Measurements from ENCODE around the gene DYTN. TPM values are rescaled to one million over a fixed set of nuclear protein-coding genes. Genes with fewer than 3 reads are reported as not detected.
A peak's percentile ranks its signal among the peaks of the same experiment; 100 is the strongest.

The DYTN gene, protein sequence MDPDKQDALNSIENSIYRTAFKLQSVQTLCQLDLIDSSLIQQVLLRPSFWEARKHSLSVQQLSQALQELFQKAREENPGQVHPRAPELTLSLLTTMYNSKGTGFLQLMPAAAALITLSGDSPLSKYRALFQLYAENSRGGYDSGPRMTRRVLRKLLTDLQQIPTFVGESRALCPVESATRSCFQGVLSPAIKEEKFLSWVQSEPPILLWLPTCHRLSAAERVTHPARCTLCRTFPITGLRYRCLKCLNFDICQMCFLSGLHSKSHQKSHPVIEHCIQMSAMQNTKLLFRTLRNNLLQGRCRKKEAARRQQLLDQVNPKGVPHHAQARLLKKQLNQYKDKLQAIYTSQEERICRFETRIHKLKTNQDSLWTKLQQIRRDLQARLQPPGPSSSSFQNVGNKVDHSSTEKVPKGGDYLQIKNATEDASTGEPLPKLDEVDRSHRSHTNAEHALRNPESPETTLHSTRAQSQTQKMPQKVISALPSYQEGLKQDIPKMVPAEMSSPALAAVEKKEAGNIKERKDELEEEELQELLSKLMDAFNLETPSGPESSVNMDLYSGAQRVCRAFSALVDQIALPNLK
- total RNA-seq: not detected

DNA sequence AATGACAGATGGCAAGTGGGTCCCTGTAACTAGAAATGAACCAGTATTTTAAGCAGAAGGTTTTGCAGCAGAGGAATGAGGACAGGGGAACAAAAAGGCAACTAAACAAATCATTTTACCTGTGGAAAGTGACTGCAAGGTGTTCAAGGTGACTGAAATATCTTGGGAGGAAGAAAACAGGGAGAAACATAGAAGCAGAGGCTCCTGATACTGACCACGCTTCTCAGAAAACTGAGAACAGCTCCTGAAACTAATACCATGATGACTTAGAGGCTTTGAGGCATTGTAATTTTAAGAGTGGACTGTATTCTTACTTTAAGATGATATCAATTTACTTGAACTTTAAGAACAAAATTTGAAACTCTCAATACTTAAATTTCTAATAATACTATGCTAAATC lies at the start of gene DYTN:
TSS of gene DYTN (minus strand) at position 101 of the 400 bp plus-strand sequence. CDS start 117 bp downstream, outside the sequence.
- CTCF ChIA-PET: interaction anchor here (0.6 kb wide), 1 partner anchor 916 kb away, joined by 3 read pairs; no protein-coding TSS in a partner anchor
- POLR2A ChIA-PET: no interaction called here

DNA sequence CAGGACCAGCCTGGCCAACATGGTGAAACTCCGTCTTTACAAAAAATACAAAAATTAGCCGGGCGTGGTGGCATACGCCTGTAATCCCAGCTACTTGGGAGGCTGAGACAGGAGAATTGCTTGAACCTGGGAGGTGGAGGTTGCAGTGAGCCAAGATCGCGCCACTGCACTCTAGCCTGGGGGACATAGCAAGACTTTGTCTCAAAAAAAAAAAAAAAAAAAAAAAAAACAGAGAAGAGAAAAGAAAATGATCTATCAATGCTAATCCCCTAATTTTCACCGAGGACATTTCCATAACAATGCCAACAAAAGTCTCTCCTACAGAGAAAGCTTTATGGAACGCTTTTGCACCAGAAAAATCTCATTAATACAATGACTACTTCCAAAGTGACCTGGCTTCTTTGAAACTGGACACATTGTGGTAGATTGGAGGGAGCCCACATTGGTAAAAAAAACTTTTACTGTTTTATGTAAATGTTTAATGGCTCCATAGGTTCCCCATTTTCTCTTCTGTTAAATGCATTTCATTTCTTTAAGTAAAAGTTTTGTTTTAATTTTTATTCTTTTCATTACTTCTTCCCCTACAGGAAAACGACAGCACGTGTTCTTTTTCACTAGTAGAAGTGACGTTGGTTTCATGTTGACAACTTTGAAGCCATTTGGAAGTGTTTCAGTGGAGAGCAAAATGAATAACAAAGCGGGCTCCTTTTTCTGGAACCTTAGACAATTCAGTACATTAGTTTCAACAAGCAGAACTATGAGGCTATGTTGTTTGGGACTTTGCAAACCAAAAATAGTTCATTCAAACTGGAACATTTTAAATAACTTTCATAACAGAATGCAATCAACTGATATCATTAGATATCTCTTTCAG lies 48.1 kb upstream of the DYTN start:
- CTCF ChIA-PET: interaction anchor here (0.6 kb wide), 1 partner anchor 609 kb away, joined by 3 read pairs; no protein-coding TSS in a partner anchor
- DNase-seq: no peak
- Mint-ChIP-seq H3K27me3 (no peaks in the 10 kb centered on the region), H3K36me3 (ENCODE audit: low read depth) (peaks cover 28% of the 10 kb centered on the region), H3K4me3 (peak overlapping the region; percentile 91), H3K27ac (peak overlapping the region; percentile 98), H3K9me3 (no peaks in the 10 kb centered on the region), H3K4me1 (peaks cover 33% of the 10 kb centered on the region)
- POLR2A ChIA-PET: no interaction called here

More for the DNA sequence above, at the start of gene DYTN:
- H3K4me3 Mint-ChIP-seq: no peak within 1 kb of the TSS
- H3K27me3 Mint-ChIP-seq: peaks cover 24% of the 10 kb centered on the region
- no peaks in the 10 kb centered on the region for H3K9me3 Mint-ChIP-seq
- no peak within 1 kb of the TSS for H3K27ac Mint-ChIP-seq
- DNase-seq: no peak
- no peaks in the 10 kb centered on the region for H3K36me3 Mint-ChIP-seq (ENCODE audit: low read depth)
- H3K4me1 Mint-ChIP-seq: peaks cover 2% of the 10 kb centered on the region

- ChIA-PET CTCF (interaction anchor here (0.6 to 1.5 kb wide), 7 partner anchors 10 to 860 kb away, joined by 3 to 4 read pairs (median 3); partner anchors contain the start of gene METTL21A), POLR2A (no interaction called here)
- no peaks in the 10 kb centered on the region for H3K27me3 Mint-ChIP-seq
- DNase-seq: peak; percentile 86
- peak within 1 kb of the TSS; percentile 98 for H3K27ac Mint-ChIP-seq
- H3K36me3 Mint-ChIP-seq (ENCODE audit: low read depth): peaks cover 21% of the 10 kb centered on the region
- H3K4me3 Mint-ChIP-seq: peak within 1 kb of the TSS; percentile 91
- H3K9me3 Mint-ChIP-seq: no peaks in the 10 kb centered on the region
- H3K4me1 Mint-ChIP-seq: peaks cover 33% of the 10 kb centered on the region
Observed at GRCh38 chr2:206765242-206766056, 47.3 kb upstream of the DYTN start, which contains the start of the genes FASTKD2 and MDH1B. TSS of gene FASTKD2 (plus strand) at chr2:206765606. CDS start at chr2:206766694, 1,088 bp downstream. TSS of gene MDH1B (minus strand) at chr2:206765328. CDS start at chr2:206765271, 57 bp downstream.

DNA sequence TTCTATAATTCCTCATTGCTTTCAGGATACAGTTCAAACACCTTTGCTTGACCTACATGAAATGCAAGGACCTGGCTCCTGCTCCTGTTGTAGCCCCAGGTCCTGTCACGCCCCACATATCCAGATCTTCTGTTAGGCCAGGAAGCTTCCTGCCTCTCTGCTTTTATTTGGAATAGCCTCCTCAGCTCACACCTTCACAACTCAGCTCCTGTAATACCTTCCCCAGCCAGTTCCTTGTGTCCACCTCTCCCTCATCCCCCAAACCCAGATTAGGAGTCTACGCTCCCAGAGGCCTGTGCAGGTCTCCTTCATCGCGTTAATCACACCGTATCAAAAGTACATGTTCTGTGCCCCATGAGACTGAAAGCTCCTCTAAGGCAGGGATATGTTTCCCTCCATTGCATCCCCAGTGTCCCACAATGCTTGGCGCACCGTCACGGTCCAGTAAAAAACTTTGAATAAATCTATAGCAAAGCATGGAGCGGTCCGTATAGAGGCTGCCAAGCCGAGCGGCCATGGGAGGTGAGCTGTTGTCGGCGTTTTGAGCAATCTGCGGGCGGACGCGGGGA lies 46.6 kb upstream of the DYTN start:
- ChIA-PET CTCF (interaction anchor here (0.6 to 1.5 kb wide), 6 partner anchors 9 to 861 kb away, joined by 3 to 4 read pairs (median 3); partner anchors contain the start of gene METTL21A), POLR2A (no interaction called here)
- Mint-ChIP-seq H3K36me3 (ENCODE audit: low read depth) (peaks cover 17% of the 10 kb centered on the region), H3K4me3 (peak overlapping the region; percentile 91), H3K27me3 (no peaks in the 10 kb centered on the region), H3K4me1 (peaks cover 33% of the 10 kb centered on the region), H3K9me3 (no peaks in the 10 kb centered on the region), H3K27ac (peak overlapping the region; percentile 98)
- no peak for DNase-seq

- H3K27ac Mint-ChIP-seq: no peak overlapping the region
- no peaks in the 10 kb centered on the region for H3K4me1 Mint-ChIP-seq
- H3K9me3 Mint-ChIP-seq: no peaks in the 10 kb centered on the region
- no peaks in the 10 kb centered on the region for H3K36me3 Mint-ChIP-seq (ENCODE audit: low read depth)
- ChIA-PET CTCF (no interaction called here), POLR2A (no interaction called here)
- peaks cover 25% of the 10 kb centered on the region for H3K27me3 Mint-ChIP-seq
- no peak for DNase-seq
- no peak overlapping the region for H3K4me3 Mint-ChIP-seq
Observed at GRCh38 chr2:206756816-206757215, 38.6 kb upstream of the DYTN start.

DNA sequence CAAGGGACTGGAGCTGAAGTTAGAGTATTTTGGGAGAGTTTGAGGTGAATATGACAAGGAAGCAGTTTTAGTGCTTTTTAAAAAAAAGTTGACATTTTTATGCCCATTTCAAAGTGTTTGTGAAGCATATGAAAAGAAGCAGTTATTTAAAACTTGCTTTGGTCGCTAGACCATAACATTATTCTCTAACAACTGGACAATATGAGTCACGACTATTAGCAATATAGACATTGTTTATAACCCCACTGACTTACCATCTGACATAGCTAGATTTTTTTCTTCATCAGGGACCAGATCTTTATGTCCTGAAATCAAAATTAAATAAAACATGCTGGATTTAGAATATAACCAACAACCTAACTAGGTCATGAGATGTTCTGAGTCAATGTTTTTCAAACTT lies 22.6 kb upstream of the DYTN start:
- Mint-ChIP-seq H3K36me3 (ENCODE audit: low read depth) (no peaks in the 10 kb centered on the region), H3K4me1 (no peaks in the 10 kb centered on the region), H3K27me3 (peaks cover 2% of the 10 kb centered on the region), H3K9me3 (no peaks in the 10 kb centered on the region), H3K27ac (no peak overlapping the region), H3K4me3 (no peak overlapping the region)
- ChIA-PET POLR2A (no interaction called here), CTCF (no interaction called here)
- DNase-seq: no peak

DNA sequence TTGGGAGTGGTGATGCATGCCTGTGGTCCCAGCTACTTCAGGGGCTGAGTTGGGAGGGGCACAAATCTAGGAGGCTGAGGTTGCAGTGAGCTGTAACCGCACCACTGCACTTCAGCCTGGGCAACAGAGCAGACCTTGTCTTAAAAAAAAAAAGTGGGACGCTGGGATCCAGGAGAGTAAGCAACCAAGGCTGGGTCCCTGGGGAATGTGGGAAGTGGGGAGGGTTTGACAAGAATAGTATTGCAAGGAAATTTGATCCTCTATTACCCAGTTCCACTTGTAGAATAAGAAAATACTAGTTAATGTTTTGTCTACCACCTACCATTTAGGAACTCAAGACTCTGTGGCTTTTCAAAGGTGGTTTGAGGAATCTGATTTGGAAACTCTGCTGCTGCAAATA lies 21.1 kb upstream of the DYTN start:
- no peaks in the 10 kb centered on the region for H3K9me3 Mint-ChIP-seq
- ChIA-PET POLR2A (no interaction called here), CTCF (no interaction called here)
- no peak overlapping the region for H3K27ac Mint-ChIP-seq
- H3K36me3 Mint-ChIP-seq (ENCODE audit: low read depth): no peaks in the 10 kb centered on the region
- no peaks in the 10 kb centered on the region for H3K27me3 Mint-ChIP-seq
- DNase-seq: no peak
- no peak overlapping the region for H3K4me3 Mint-ChIP-seq
- no peaks in the 10 kb centered on the region for H3K4me1 Mint-ChIP-seq

- Mint-ChIP-seq H3K4me3 (no peak overlapping the region), H3K27ac (no peak overlapping the region), H3K27me3 (peaks cover 6% of the 10 kb centered on the region), H3K4me1 (no peaks in the 10 kb centered on the region), H3K36me3 (ENCODE audit: low read depth) (no peaks in the 10 kb centered on the region), H3K9me3 (no peaks in the 10 kb centered on the region)
- no peak for DNase-seq
- POLR2A ChIA-PET: no interaction called here
- CTCF ChIA-PET: interaction anchor here (1.2 to 1.7 kb wide), 2 partner anchors 8 to 228 kb away, joined by 3 to 4 read pairs; no protein-coding TSS in a partner anchor
Observed at GRCh38 chr2:206736935-206737334, 18.7 kb upstream of the DYTN start.

GRCh38 chr2:206733341-206733740 lies 15.1 kb upstream of the DYTN start:
- no peak overlapping the region for H3K27ac Mint-ChIP-seq
- ChIA-PET CTCF (interaction anchor here (2.0 kb wide), 1 partner anchor 38 kb away, joined by 4 read pairs; no protein-coding TSS in a partner anchor), POLR2A (no interaction called here)
- no peak for DNase-seq
- no peaks in the 10 kb centered on the region for H3K4me1 Mint-ChIP-seq
- H3K4me3 Mint-ChIP-seq: no peak overlapping the region
- no peaks in the 10 kb centered on the region for H3K36me3 Mint-ChIP-seq (ENCODE audit: low read depth)
- no peaks in the 10 kb centered on the region for H3K9me3 Mint-ChIP-seq
- peaks cover 11% of the 10 kb centered on the region for H3K27me3 Mint-ChIP-seq

- no peaks in the 10 kb centered on the region for H3K4me1 Mint-ChIP-seq
- no peak for DNase-seq
- no peak overlapping the region for H3K27ac Mint-ChIP-seq
- H3K36me3 Mint-ChIP-seq (ENCODE audit: low read depth): no peaks in the 10 kb centered on the region
- POLR2A ChIA-PET: no interaction called here
- CTCF ChIA-PET: interaction anchor here (0.8 kb wide), 1 partner anchor 9 kb away, joined by 4 read pairs; no protein-coding TSS in a partner anchor
- H3K27me3 Mint-ChIP-seq: peaks cover 29% of the 10 kb centered on the region
- no peaks in the 10 kb centered on the region for H3K9me3 Mint-ChIP-seq
- H3K4me3 Mint-ChIP-seq: no peak overlapping the region
Observed at GRCh38 chr2:206728277-206729199, 10.3 kb upstream of the DYTN start.

GRCh38 chr2:206727287-206727686 lies 9.1 kb upstream of the DYTN start:
- POLR2A ChIA-PET: no interaction called here

More at GRCh38 chr2:206727287-206727686, 9.1 kb upstream of the DYTN start:
- CTCF ChIA-PET: no interaction called here
- DNase-seq: no peak
- no peaks in the 10 kb centered on the region for H3K9me3 Mint-ChIP-seq
- no peaks in the 10 kb centered on the region for H3K36me3 Mint-ChIP-seq (ENCODE audit: low read depth)
- no peaks in the 10 kb centered on the region for H3K4me1 Mint-ChIP-seq
- peaks cover 29% of the 10 kb centered on the region for H3K27me3 Mint-ChIP-seq
- H3K27ac Mint-ChIP-seq: no peak overlapping the region
- H3K4me3 Mint-ChIP-seq: no peak overlapping the region
